ENCODE measurements around the gene KRT1. TPM values are rescaled to one million over a fixed set of nuclear protein-coding genes. Genes with fewer than 3 reads are reported as not detected.

The KRT1 gene
- total RNA-seq, 2 donors from 2014 or later: 1.5 to 18.1 TPM

DNA sequence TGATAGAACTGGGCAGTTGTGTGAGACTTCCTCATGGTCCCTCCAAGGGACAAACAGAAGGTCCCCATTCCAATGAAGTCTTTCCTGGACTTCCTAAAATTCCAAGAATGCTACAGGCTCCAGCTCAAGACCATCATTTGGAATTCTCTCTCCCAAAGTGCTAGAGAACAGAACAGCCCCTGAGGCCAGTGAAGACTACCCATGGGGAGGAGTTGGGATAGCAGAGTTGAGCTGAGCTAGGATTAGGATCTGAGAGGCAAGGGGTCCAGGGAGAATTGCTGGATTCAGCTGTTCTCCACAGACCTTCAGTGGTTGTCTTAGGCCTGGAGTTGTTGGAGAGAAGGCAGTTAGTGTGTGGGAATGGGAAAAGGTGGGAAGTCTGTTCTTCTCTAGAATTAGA lies 10.8 kb downstream of the KRT1 start:
- DNase-seq (ENCODE audit: low spot score): no peak
- intact Hi-C loops (cut with DNase I): no loop called here
- TF ChIP-seq POLR2AphosphoS5 (IDR thresholded peaks at IDR 0.05) (no peak), CTCF (IDR thresholded peaks at IDR 0.05) (no peak), POLR2A (IDR thresholded peaks at IDR 0.05) (no peak)
- Histone ChIP-seq H3K27ac (no peak overlapping the region), H3K36me3 (no peaks in the 10 kb centered on the region), H3K4me3 (no peak overlapping the region), H3K9me3 (no peaks in the 10 kb centered on the region), H3K4me1 (replicated peaks) (no peaks in the 10 kb centered on the region), H3K27me3 (replicated peaks; ENCODE audit: insufficient read depth) (peaks cover 8% of the 10 kb centered on the region)

- Histone ChIP-seq H3K36me3 (no peaks in the 10 kb centered on the region), H3K4me3 (no peak overlapping the region), H3K27ac (no peak overlapping the region), H3K4me1 (replicated peaks) (no peaks in the 10 kb centered on the region), H3K27me3 (replicated peaks; ENCODE audit: insufficient read depth) (peaks cover 8% of the 10 kb centered on the region), H3K9me3 (no peaks in the 10 kb centered on the region)
- no peak for DNase-seq (ENCODE audit: low spot score)
- intact Hi-C loops (cut with DNase I): no loop called here
- 69% methylated on average over 7 of the region's 7 CpGs for WGBS
- TF ChIP-seq POLR2A (IDR thresholded peaks at IDR 0.05) (no peak), POLR2AphosphoS5 (IDR thresholded peaks at IDR 0.05) (no peak), CTCF (IDR thresholded peaks at IDR 0.05) (no peak)
These were observed 12.3 kb downstream of the KRT1 start for GRCh38 chr12:52667931-52668330.

DNA sequence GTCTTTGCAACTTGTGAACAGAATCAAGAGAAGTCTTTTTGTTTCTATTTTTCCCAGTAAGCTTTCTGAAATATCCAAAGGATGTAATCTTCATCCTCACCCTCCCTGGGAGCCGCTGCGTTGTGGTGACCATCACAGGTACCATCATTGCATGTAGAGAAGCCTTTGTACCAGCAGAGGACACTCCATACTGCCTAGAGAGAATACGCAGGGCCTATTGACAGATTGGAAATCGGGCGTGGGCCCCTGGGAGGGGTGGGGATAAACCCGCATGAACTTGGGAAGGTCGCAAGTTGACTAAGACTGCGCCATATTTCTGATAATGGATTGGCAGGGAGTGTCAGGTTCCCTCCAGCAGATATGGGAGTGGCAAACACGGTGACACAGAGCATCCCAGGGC lies 12.7 kb downstream of the KRT1 start:
- H3K36me3 ChIP-seq: no peaks in the 10 kb centered on the region
- H3K9me3 ChIP-seq: no peaks in the 10 kb centered on the region
- no peaks in the 10 kb centered on the region for H3K4me1 ChIP-seq (replicated peaks)
- intact Hi-C loops (cut with DNase I): no loop called here
- DNase-seq (ENCODE audit: low spot score): no peak
- peaks cover 8% of the 10 kb centered on the region for H3K27me3 ChIP-seq (replicated peaks; ENCODE audit: insufficient read depth)
- H3K4me3 ChIP-seq: no peak overlapping the region
- H3K27ac ChIP-seq: no peak overlapping the region
- TF ChIP-seq CTCF (IDR thresholded peaks at IDR 0.05): no peak
- no peak for TF ChIP-seq POLR2A (IDR thresholded peaks at IDR 0.05)
- no peak for TF ChIP-seq POLR2AphosphoS5 (IDR thresholded peaks at IDR 0.05)
- 73% methylated on average over 9 of the region's 9 CpGs for WGBS

DNA sequence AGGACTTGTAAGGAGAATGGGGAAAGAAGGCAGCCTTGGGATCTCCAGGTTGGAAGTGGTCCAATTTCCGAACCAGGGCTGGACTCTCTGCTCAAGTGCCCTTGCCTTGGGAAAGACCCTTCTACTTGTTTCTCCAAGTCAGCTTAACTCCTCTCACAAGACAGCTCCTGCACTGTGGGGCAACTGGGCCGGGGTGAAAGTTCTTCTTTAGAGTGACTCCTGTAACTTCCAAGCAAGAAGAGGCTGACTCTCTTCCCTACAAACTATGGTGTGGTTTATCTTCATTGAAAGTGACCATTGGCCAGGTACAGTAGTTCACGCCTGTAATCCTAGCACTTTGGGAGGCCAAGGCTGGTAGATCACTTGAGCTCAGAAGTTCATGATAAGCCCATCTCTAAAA lies 13.7 kb downstream of the KRT1 start:
- DNase-seq (ENCODE audit: low spot score): no peak
- no peaks in the 10 kb centered on the region for H3K9me3 ChIP-seq
- no peak overlapping the region for H3K4me3 ChIP-seq
- H3K4me1 ChIP-seq (replicated peaks): no peaks in the 10 kb centered on the region
- no peak overlapping the region for H3K27ac ChIP-seq
- 85% methylated on average over 3 of the region's 3 CpGs for WGBS
- intact Hi-C loops (cut with DNase I): no loop called here
- H3K27me3 ChIP-seq (replicated peaks; ENCODE audit: insufficient read depth): peaks cover 8% of the 10 kb centered on the region
- TF ChIP-seq POLR2AphosphoS5 (IDR thresholded peaks at IDR 0.05) (no peak), CTCF (IDR thresholded peaks at IDR 0.05) (no peak), POLR2A (IDR thresholded peaks at IDR 0.05) (no peak)
- H3K36me3 ChIP-seq: no peaks in the 10 kb centered on the region

DNA sequence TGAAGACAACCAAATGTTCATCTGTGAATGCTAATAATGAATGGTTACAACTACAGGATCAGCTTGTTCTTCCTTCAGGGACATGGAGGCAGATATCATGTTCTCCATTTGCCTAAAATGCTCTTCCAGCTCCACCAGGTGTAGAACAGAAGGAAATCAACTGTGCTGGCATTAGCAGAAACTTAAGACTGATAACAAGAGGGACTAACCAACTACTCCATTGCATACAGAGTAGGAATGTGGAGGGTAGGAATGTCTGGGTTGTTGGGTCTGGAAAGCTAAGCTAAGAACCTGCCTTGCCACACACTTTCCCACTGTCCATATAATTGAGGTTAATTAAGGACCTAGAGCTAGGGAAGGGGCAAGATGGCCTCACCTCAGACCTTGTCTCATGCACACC lies 16.8 kb downstream of the KRT1 start:
- intact Hi-C loops (cut with DNase I): no loop called here
- DNase-seq (ENCODE audit: low spot score): no peak

More for the DNA sequence above, 16.8 kb downstream of the KRT1 start:
- H3K9me3 ChIP-seq: no peaks in the 10 kb centered on the region
- TF ChIP-seq POLR2AphosphoS5 (IDR thresholded peaks at IDR 0.05) (no peak), POLR2A (IDR thresholded peaks at IDR 0.05) (no peak), CTCF (IDR thresholded peaks at IDR 0.05) (no peak)
- no peaks in the 10 kb centered on the region for H3K36me3 ChIP-seq
- H3K4me1 ChIP-seq (replicated peaks): no peaks in the 10 kb centered on the region
- H3K27ac ChIP-seq: no peak overlapping the region
- H3K4me3 ChIP-seq: no peak overlapping the region
- H3K27me3 ChIP-seq (replicated peaks; ENCODE audit: insufficient read depth): peaks cover 8% of the 10 kb centered on the region

Data from prostate gland (tissue), 2 donors.